Coronary artery (tissue), 2 donors: ENCODE measurements around the gene NHEJ1.

Experiments
- DNase-seq: peaks from one replicate; pipeline ENCODE4 v3.0.0-alpha.2; 2017; ENCODE audit warnings: low spot score
- H3K27ac ChIP-seq, 2 donors: fragments of 200-600 bp; sonication (generic); one replicate each; pipeline ENCODE4 v1.5.1; 2016 to 2019
- H3K4me3 ChIP-seq: fragments of 200-600 bp; sonication (generic); 2 replicates; pipeline ENCODE4 v1.5.1; 2016; ENCODE audit warnings: mild to moderate bottlenecking, moderate library complexity
- CTCF ChIP-seq: fragments of 200-600 bp; sonication (generic); IDR thresholded peaks from one replicate; pipeline ENCODE4 v1.5.1; 2019; ENCODE audit warnings: antibody characterized with exemption

The NHEJ1 gene

GRCh38 chr2:219149667-219150066 lies 10.9 kb downstream of the NHEJ1 start:
- no peak for DNase-seq
- no peak overlapping the region for H3K27ac ChIP-seq
- H3K4me3 ChIP-seq, result no peak overlapping the region
- TF ChIP-seq CTCF, result no peak

- DNase-seq, result peak; percentile 79
- TF ChIP-seq CTCF, result no peak
- H3K4me3 ChIP-seq, result no peak overlapping the region
- H3K27ac ChIP-seq, result peak overlapping the region in 1 of 2 donors; percentile 63
These were observed 18.3 kb downstream of the NHEJ1 start for GRCh38 chr2:219142329-219142728.

GRCh38 chr2:219140722-219141121 lies 19.9 kb downstream of the NHEJ1 start:
- Histone ChIP-seq H3K4me3 (no peak overlapping the region), H3K27ac (no peak overlapping the region)
- TF ChIP-seq CTCF, result no peak
- no peak for DNase-seq

- Histone ChIP-seq H3K4me3 (no peak overlapping the region), H3K27ac (no peak overlapping the region)
- TF ChIP-seq CTCF, result no peak
- no peak for DNase-seq
These were observed 26.6 kb downstream of the NHEJ1 start for GRCh38 chr2:219133976-219134375.

GRCh38 chr2:219131744-219132143 lies 28.9 kb downstream of the NHEJ1 start:
- Histone ChIP-seq H3K27ac (no peak overlapping the region), H3K4me3 (no peak overlapping the region)
- TF ChIP-seq CTCF, result no peak
- no peak for DNase-seq

GRCh38 chr2:219131327-219131726 lies 29.3 kb downstream of the NHEJ1 start:
- Histone ChIP-seq H3K4me3 (no peak overlapping the region), H3K27ac (no peak overlapping the region)
- TF ChIP-seq CTCF, result no peak
- no peak for DNase-seq

- DNase-seq, result no peak
- H3K4me3 ChIP-seq, result no peak overlapping the region
- no peak for TF ChIP-seq CTCF
- peak overlapping the region in 1 of 2 donors; percentile 63 for H3K27ac ChIP-seq
These were observed 31.0 kb downstream of the NHEJ1 start for GRCh38 chr2:219129589-219129988.
